CD4-positive, alpha-beta T cell (primary cell): ENCODE results near the gene G6PC3. TPM values are rescaled to one million over a fixed set of nuclear protein-coding genes. Genes with fewer than 3 reads are reported as not detected.

Source experiments
- ATAC-seq: fragments of 200-7000 bp; cut with Tn5 transposase; one replicate; pipeline ENCODE4 v1.10.0; 2022; ENCODE audit warnings: mild to moderate bottlenecking; ENCODE audit not compliant: poor library complexity
- CTCF ChIA-PET: fragments of 350-600 bp; sonication (Branson Sonifier 250); formaldehyde crosslinking; loops from one replicate; lab custom pipeline; 2021; ENCODE audit warnings: antibody characterized with exemption, inconsistent platforms; lab: Charles Lee
- POLR2A ChIA-PET: fragments of 350-600 bp; sonication (Branson Sonifier 250); formaldehyde crosslinking; loops from one replicate; lab custom pipeline; 2021; ENCODE audit warnings: antibody characterized with exemption, inconsistent platforms; lab: Charles Lee
- DNase-seq, 14 experiments: peaks; one replicate each; pipeline ENCODE4 v3.0.0-alpha.2; 2013 to 2020; ENCODE audit warnings: mixed read lengths in 2 of 14
- H3K27ac ChIP-seq, 2 donors: one replicate each; pipeline versions ENCODE4 v1.5.1 to v1.7.0; 2013; ENCODE audit warnings: low read length in 2 of 2, low read depth in 1 of 2, mild to moderate bottlenecking in 1 of 2
- H3K27me3 ChIP-seq, 2 experiments: 1 replicate in 1 of 2; 2 replicates in 1 of 2; pipeline versions ENCODE4 v1.6.1 to v1.7.0; 2013; ENCODE audit warnings: low read length in 2 of 2, control low read depth in 1 of 2, mild to moderate bottlenecking in 1 of 2, moderate library complexity in 1 of 2; ENCODE audit not compliant: insufficient read depth in 2 of 2, control insufficient read depth in 1 of 2
- H3K36me3 ChIP-seq: one replicate; pipeline ENCODE4 v1.6.1; 2013; ENCODE audit warnings: low read length, control low read depth; ENCODE audit not compliant: insufficient read depth
- H3K4me1 ChIP-seq: one replicate; pipeline ENCODE4 v1.6.1; 2013; ENCODE audit warnings: low read length, control low read depth; ENCODE audit not compliant: insufficient read depth
- H3K4me3 ChIP-seq: one replicate; pipeline ENCODE4 v1.5.1; 2013; ENCODE audit warnings: mild to moderate bottlenecking, low read length, moderate library complexity
- H3K9me3 ChIP-seq, 2 experiments: 1 replicate in 1 of 2; 2 replicates in 1 of 2; pipeline versions ENCODE4 v1.6.1 to v1.7.0; 2013; ENCODE audit warnings: low read length in 2 of 2, mild to moderate bottlenecking in 2 of 2, control low read depth in 1 of 2, moderate library complexity in 1 of 2; ENCODE audit not compliant: control insufficient read depth in 1 of 2, insufficient read depth in 1 of 2
- H3K27ac Mint-ChIP-seq: one replicate; pipeline ENCODE4 v1.8.0; 2020; ENCODE audit warnings: mixed read lengths
- H3K27me3 Mint-ChIP-seq: one replicate; pipeline ENCODE4 v1.8.0; 2021; ENCODE audit warnings: mixed read lengths
- H3K36me3 Mint-ChIP-seq: one replicate; pipeline ENCODE4 v1.8.0; 2021; ENCODE audit warnings: low read depth, mixed read lengths
- H3K4me1 Mint-ChIP-seq: one replicate; pipeline ENCODE4 v1.8.0; 2021; ENCODE audit warnings: low read depth, mixed read lengths
- H3K4me3 Mint-ChIP-seq: one replicate; pipeline ENCODE4 v1.8.0; 2020; ENCODE audit warnings: mild to moderate bottlenecking, mixed read lengths
- H3K9me3 Mint-ChIP-seq: one replicate; pipeline ENCODE4 v1.8.0; 2020; ENCODE audit warnings: mixed read lengths
- CTCF ChIP-seq: fragments of 200-600 bp; IDR thresholded peaks from one replicate; pipeline ENCODE4 v1.8.0; 2022; ENCODE audit warnings: antibody characterized with exemption, mild to moderate bottlenecking
- intact Hi-C, 2 experiments: fragments of 100-400 bp; cut with DNase I in 1 of 2; cut with micrococcal nuclease in 1 of 2; formaldehyde crosslinking; loops; one replicate each; pipeline versions ENCODE4 v1.15.1 to v1.9.0; 2023 to 2025; cut with DNase I, micrococcal nuclease
- total RNA-seq, 174 experiments: library from RNA in 2 of 174; stranded (reverse) in 2 of 174; gene quantifications; one replicate each; pipeline ENCODE4 v1.2.3 and lab custom pipeline; 2021 to 2026

The G6PC3 gene
- total RNA-seq, 2 experiments from 2014 or later = 5.6 to 5.8 TPM

GRCh38 chr17:44023545-44024270 is 46.8 kb upstream of the G6PC3 start:
- CTCF ChIA-PET = no interaction called here
- no peaks in the 10 kb centered on the region for H3K27me3 Mint-ChIP-seq
- POLR2A ChIA-PET = no interaction called here

DNA sequence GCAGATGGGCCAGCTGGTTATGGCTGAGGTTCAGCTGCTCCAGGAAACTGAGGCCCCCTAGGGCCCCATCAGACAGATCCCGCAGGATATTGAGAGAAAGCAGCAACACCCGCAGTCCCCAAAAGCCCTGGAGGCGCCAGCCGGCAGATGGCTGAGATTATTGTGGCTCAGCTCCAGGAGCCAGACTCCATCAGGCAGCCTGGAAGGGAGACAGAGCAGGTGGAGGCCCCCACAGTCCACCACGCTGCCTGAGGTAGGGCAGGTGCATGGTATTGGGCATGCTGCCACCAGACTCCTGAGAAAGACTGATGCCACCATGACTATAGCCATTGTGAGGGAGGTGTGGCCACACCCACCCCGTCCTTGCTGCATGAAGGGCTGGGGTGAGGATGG is 46.3 kb upstream of the G6PC3 start:
- no peak for DNase-seq
- no peaks in the 10 kb centered on the region for H3K4me1 ChIP-seq
- H3K27ac Mint-ChIP-seq = no peak overlapping the region
- no peaks in the 10 kb centered on the region for H3K27me3 ChIP-seq
- no peaks in the 10 kb centered on the region for H3K27me3 Mint-ChIP-seq
- no peaks in the 10 kb centered on the region for H3K9me3 ChIP-seq
- ATAC-seq = no peak
- H3K4me3 Mint-ChIP-seq = no peak overlapping the region
- POLR2A ChIA-PET = no interaction called here
- H3K27ac ChIP-seq = no peak overlapping the region
- no peaks in the 10 kb centered on the region for H3K36me3 Mint-ChIP-seq
- intact Hi-C loops = no loop called here
- no peak for TF ChIP-seq CTCF
- H3K36me3 ChIP-seq = no peaks in the 10 kb centered on the region
- no peak overlapping the region for H3K4me3 ChIP-seq
- CTCF ChIA-PET = no interaction called here
- no peaks in the 10 kb centered on the region for H3K4me1 Mint-ChIP-seq
- no peaks in the 10 kb centered on the region for H3K9me3 Mint-ChIP-seq

More at GRCh38 chr17:44023545-44024270, 46.8 kb upstream of the G6PC3 start:
- no peak for DNase-seq
- no peaks in the 10 kb centered on the region for H3K4me1 Mint-ChIP-seq
- no peaks in the 10 kb centered on the region for H3K9me3 Mint-ChIP-seq
- no peak for ATAC-seq
- no peak overlapping the region for H3K27ac ChIP-seq
- H3K9me3 ChIP-seq = no peaks in the 10 kb centered on the region
- intact Hi-C loops = no loop called here
- no peaks in the 10 kb centered on the region for H3K4me1 ChIP-seq
- no peaks in the 10 kb centered on the region for H3K36me3 Mint-ChIP-seq
- no peak overlapping the region for H3K27ac Mint-ChIP-seq
- H3K27me3 ChIP-seq = no peaks in the 10 kb centered on the region
- no peaks in the 10 kb centered on the region for H3K36me3 ChIP-seq
- no peak overlapping the region for H3K4me3 Mint-ChIP-seq
- no peak overlapping the region for H3K4me3 ChIP-seq
- TF ChIP-seq CTCF = no peak

- no peaks in the 10 kb centered on the region for H3K36me3 Mint-ChIP-seq
- no peaks in the 10 kb centered on the region for H3K36me3 ChIP-seq
- intact Hi-C loops = no loop called here
- no peaks in the 10 kb centered on the region for H3K9me3 Mint-ChIP-seq
- ChIA-PET POLR2A (no interaction called here), CTCF (interaction anchor here (1.7 kb wide), 1 partner anchor 16 kb away, joined by 4 read pairs; no protein-coding TSS in a partner anchor)
- no peak overlapping the region for H3K4me3 ChIP-seq
- H3K4me1 Mint-ChIP-seq = no peaks in the 10 kb centered on the region
- H3K4me1 ChIP-seq = no peaks in the 10 kb centered on the region
- no peak overlapping the region for H3K4me3 Mint-ChIP-seq
- H3K27me3 ChIP-seq = no peaks in the 10 kb centered on the region
- ATAC-seq (no peak), DNase-seq (no peak)
- TF ChIP-seq CTCF = no peak
- no peaks in the 10 kb centered on the region for H3K9me3 ChIP-seq
- no peaks in the 10 kb centered on the region for H3K27me3 Mint-ChIP-seq
- no peak overlapping the region for H3K27ac ChIP-seq
- no peak overlapping the region for H3K27ac Mint-ChIP-seq
These were observed 45.7 kb upstream of the G6PC3 start for GRCh38 chr17:44024853-44025252.
